ENCODE data around the gene MAPKBP1.
A peak's percentile ranks its signal among the peaks of the same experiment; 100 is the strongest.

MAPKBP1 gene

DNA sequence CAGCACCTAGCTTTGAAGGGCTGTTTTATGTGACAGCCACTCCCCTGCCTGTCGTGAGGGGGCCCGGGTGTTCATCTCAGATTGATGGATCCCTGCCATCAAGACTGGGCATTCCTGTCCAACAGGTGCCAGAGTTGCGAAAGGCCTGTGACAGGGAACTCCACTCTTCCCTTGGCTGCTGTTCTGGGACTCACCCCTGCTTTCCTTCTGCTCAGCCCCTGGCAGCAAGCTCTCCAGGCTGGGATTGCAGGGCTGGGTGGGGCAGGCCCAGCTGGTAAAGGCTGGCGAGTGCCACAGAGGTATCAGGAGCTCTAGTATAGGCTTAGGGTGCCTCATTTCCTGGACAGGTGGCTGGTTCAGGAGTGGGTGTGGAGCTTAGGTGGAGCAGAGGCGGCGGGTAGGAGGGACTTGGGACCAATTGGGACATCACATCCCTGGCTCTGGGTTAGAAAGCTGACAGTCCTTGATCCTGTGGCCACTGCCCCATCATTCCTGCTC lies 64.2 kb downstream of the MAPKBP1 start, which contains the start of gene PLA2G4B (continued):
- TF ChIP-seq ZNF302 (tag by site-specific recombination; IDR thresholded peaks at IDR 0.05; ENCODE audit: low read depth) (no peak), EGR2 (tag by site-specific recombination; IDR thresholded peaks at IDR 0.05; ENCODE audit: low read depth) (0 out of 2 replicates have a peak, but pooled peaks have one; percentile 38), ZNF768 (tag by site-specific recombination; IDR thresholded peaks at IDR 0.05) (no peak), SCRT2 (tag by site-specific recombination; IDR thresholded peaks at IDR 0.05) (peak; percentile 99), ZNF747 (tag by site-specific recombination; IDR thresholded peaks at IDR 0.05) (no peak), BCL11B (tag by site-specific recombination; IDR thresholded peaks at IDR 0.05; ENCODE audit: low read depth) (no peak), ZNF830 (tag by site-specific recombination; IDR thresholded peaks at IDR 0.05; ENCODE audit: low read depth) (no peak), SCRT1 (tag by site-specific recombination; IDR thresholded peaks at IDR 0.05; ENCODE audit: borderline replicate concordance) (peak; percentile 65; the same call in 1 of the 2 replicates), KLF1 (tag by site-specific recombination; IDR thresholded peaks at IDR 0.05) (peak; percentile 27; the same call in 1 of the 2 replicates), ZNF341 (tag by site-specific recombination; IDR thresholded peaks at IDR 0.05; ENCODE audit: low read depth) (no peak)
- TF ChIP-seq, protein P1, sequence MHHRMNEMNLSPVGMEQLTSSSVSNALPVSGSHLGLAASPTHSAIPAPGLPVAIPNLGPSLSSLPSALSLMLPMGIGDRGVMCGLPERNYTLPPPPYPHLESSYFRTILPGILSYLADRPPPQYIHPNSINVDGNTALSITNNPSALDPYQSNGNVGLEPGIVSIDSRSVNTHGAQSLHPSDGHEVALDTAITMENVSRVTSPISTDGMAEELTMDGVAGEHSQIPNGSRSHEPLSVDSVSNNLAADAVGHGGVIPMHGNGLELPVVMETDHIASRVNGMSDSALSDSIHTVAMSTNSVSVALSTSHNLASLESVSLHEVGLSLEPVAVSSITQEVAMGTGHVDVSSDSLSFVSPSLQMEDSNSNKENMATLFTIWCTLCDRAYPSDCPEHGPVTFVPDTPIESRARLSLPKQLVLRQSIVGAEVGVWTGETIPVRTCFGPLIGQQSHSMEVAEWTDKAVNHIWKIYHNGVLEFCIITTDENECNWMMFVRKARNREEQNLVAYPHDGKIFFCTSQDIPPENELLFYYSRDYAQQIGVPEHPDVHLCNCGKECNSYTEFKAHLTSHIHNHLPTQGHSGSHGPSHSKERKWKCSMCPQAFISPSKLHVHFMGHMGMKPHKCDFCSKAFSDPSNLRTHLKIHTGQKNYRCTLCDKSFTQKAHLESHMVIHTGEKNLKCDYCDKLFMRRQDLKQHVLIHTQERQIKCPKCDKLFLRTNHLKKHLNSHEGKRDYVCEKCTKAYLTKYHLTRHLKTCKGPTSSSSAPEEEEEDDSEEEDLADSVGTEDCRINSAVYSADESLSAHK (tag by site-specific recombination; IDR thresholded peaks at IDR 0.05) = no peak
- TF ChIP-seq, protein P2, sequence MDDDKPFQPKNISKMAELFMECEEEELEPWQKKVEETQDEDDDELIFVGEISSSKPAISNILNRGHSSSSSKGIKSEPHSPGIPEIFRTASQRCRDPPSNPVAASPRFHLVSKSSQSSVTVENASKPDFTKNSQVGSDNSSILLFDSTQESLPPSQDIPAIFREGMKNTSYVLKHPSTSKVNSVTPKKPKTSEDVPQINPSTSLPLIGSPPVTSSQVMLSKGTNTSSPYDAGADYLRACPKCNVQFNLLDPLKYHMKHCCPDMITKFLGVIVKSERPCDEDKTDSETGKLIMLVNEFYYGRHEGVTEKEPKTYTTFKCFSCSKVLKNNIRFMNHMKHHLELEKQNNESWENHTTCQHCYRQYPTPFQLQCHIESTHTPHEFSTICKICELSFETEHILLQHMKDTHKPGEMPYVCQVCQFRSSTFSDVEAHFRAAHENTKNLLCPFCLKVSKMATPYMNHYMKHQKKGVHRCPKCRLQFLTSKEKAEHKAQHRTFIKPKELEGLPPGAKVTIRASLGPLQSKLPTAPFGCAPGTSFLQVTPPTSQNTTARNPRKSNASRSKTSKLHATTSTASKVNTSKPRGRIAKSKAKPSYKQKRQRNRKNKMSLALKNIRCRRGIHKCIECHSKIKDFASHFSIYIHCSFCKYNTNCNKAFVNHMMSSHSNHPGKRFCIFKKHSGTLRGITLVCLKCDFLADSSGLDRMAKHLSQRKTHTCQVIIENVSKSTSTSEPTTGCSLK (tag by site-specific recombination; IDR thresholded peaks at IDR 0.05) = no peak
- TF ChIP-seq, protein P3, sequence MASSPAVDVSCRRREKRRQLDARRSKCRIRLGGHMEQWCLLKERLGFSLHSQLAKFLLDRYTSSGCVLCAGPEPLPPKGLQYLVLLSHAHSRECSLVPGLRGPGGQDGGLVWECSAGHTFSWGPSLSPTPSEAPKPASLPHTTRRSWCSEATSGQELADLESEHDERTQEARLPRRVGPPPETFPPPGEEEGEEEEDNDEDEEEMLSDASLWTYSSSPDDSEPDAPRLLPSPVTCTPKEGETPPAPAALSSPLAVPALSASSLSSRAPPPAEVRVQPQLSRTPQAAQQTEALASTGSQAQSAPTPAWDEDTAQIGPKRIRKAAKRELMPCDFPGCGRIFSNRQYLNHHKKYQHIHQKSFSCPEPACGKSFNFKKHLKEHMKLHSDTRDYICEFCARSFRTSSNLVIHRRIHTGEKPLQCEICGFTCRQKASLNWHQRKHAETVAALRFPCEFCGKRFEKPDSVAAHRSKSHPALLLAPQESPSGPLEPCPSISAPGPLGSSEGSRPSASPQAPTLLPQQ (tag by site-specific recombination; IDR thresholded peaks at IDR 0.05) = no peak

DNA sequence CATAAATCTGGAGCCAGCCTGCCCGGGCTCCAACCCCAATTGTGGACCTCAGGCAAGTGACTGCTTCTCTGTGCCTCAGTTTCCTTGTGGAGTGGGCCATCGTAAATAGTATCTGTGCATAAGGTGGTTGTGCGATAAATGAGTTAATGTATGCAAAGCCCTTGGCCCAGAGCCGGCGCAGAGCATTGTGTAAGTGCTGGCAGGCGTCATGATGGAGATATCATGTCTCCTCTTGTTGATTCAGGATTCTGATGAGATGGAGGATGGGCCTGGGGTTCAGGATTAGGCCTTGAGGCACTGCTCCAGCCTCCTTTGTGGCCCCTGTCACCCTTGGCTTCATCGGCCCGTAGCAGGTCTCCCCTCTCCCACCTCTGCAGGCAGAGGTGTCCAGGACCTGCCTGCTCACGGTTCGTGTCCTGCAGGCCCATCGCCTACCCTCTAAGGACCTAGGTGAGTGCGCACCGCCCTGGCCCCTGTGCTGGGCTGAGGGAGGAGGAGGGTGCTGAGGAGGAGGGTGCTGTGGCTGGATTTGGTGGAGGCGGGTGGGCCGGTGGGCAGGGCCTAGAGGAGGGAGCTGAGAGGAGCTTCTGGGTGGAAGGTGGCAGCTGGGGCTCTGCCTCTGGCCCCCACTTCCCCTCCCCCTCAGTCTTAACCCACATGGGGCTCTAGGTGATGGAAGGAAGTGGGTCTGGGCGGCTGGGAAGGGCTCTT lies 65.7 kb downstream of the MAPKBP1 start:
- TF ChIP-seq ZNF514 (tag by site-specific recombination; IDR thresholded peaks at IDR 0.05) (no peak), ZFHX2 (tag by site-specific recombination; conservative IDR thresholded peaks at IDR 0.05) (peak; percentile 43), TRIM28 (IDR thresholded peaks at IDR 0.05; ENCODE audit: borderline replicate concordance, low read length) (no peak), ZNF24 (tag by site-specific recombination; IDR thresholded peaks at IDR 0.05) (no peak), ZNF211 (tag by site-specific recombination; IDR thresholded peaks at IDR 0.05; ENCODE audit: low read depth) (no peak), EGR2 (tag by site-specific recombination; IDR thresholded peaks at IDR 0.05; ENCODE audit: low read depth) (peak; percentile 36; the same call in 1 of the 2 replicates), ZNF2 (tag by site-specific recombination; IDR thresholded peaks at IDR 0.05) (no peak), ZNF555 (tag by site-specific recombination; conservative IDR thresholded peaks at IDR 0.05) (no peak), ZNF600 (tag by site-specific recombination; IDR thresholded peaks at IDR 0.05) (peak; percentile 32; the same call in 1 of the 2 replicates), ZNF571 (tag by site-specific recombination; IDR thresholded peaks at IDR 0.05) (no peak), ZNF548 (tag by site-specific recombination; IDR thresholded peaks at IDR 0.05) (no peak)
- TF ChIP-seq, protein P4, sequence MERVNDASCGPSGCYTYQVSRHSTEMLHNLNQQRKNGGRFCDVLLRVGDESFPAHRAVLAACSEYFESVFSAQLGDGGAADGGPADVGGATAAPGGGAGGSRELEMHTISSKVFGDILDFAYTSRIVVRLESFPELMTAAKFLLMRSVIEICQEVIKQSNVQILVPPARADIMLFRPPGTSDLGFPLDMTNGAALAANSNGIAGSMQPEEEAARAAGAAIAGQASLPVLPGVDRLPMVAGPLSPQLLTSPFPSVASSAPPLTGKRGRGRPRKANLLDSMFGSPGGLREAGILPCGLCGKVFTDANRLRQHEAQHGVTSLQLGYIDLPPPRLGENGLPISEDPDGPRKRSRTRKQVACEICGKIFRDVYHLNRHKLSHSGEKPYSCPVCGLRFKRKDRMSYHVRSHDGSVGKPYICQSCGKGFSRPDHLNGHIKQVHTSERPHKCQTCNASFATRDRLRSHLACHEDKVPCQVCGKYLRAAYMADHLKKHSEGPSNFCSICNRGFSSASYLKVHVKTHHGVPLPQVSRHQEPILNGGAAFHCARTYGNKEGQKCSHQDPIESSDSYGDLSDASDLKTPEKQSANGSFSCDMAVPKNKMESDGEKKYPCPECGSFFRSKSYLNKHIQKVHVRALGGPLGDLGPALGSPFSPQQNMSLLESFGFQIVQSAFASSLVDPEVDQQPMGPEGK (tag by site-specific recombination; IDR thresholded peaks at IDR 0.05) = no peak
- CTCF ChIA-PET = no interaction called here
- Histone ChIP-seq H3K9me3 (ENCODE audit: control insufficient read depth, insufficient read depth, low read depth, low read length) (no peaks in the 10 kb centered on the region), H3K4me3 (ENCODE audit: low read depth, low read length) (no peak overlapping the region), H3K27ac (ENCODE audit: extremely low read depth, low read depth, low read length) (no peak overlapping the region), H3K4me1 (ENCODE audit: control insufficient read depth, insufficient read depth, low read length) (no peaks in the 10 kb centered on the region), H3K36me3 (ENCODE audit: control insufficient read depth in 2 of 2, insufficient read depth in 1 of 2, low read length in 2 of 2) (no peaks in the 10 kb centered on the region)
- POLR2A ChIA-PET = no interaction called here
